B cell (primary cell): Measurements from ENCODE around the gene ATG2A. TPM values are rescaled to one million over a fixed set of nuclear protein-coding genes. Genes with fewer than 3 reads are reported as not detected.

Experiments used
- ATAC-seq: fragments of 200-7000 bp; cut with Tn5 transposase; one replicate; pipeline ENCODE4 v1.10.0; 2021; ENCODE audit warnings: low read depth, mild to moderate bottlenecking, moderate number of reproducible peaks, moderate library complexity
- CTCF ChIA-PET: fragments of 350-600 bp; sonication (Branson Sonifier 250); formaldehyde crosslinking; loops from one replicate; lab custom pipeline; 2021; ENCODE audit warnings: antibody characterized with exemption, inconsistent platforms; lab: Charles Lee
- POLR2A ChIA-PET: fragments of 350-600 bp; sonication (Branson Sonifier 250); formaldehyde crosslinking; loops from one replicate; lab custom pipeline; 2021; ENCODE audit warnings: antibody characterized with exemption; lab: Charles Lee
- DNase-seq: peaks from one replicate; pipeline ENCODE4 v3.0.0; 2013
- H2AFZ ChIP-seq: 2 replicates; pipeline ENCODE4 v1.6.1; 2012; ENCODE audit warnings: mild to moderate bottlenecking, low read depth, low read length; ENCODE audit not compliant: insufficient read depth, poor library complexity, severe bottlenecking
- H3K27ac ChIP-seq, 2 donors: 1 replicate in 1 of 2; 2 replicates in 1 of 2; pipeline ENCODE4 v1.5.1; 2012 to 2013; ENCODE audit warnings: low read length in 2 of 2, mild to moderate bottlenecking in 2 of 2, moderate library complexity in 1 of 2
- H3K27me3 ChIP-seq, 4 experiments: fragments of 200-600 bp in 1 of 4; sonication (generic) in 1 of 4; replicated peaks in 1 of 4; 1 replicate in 2 of 4; 2 replicates in 2 of 4; pipeline versions ENCODE4 v1.6.1 to v1.7.0; 2013 to 2016; ENCODE audit warnings: low read length in 3 of 4, mild to moderate bottlenecking in 2 of 4, mixed read lengths in 1 of 4, moderate library complexity in 1 of 4; ENCODE audit not compliant: insufficient read depth in 4 of 4, control insufficient read depth in 3 of 4; ENCODE audit errors: control extremely low read depth in 1 of 4
- H3K36me3 ChIP-seq, 2 experiments: replicated peaks in 1 of 2; 1 replicate in 1 of 2; 2 replicates in 1 of 2; pipeline versions ENCODE4 v1.6.1 to v1.7.1; 2013; ENCODE audit warnings: low read length in 1 of 2; ENCODE audit not compliant: insufficient read depth in 2 of 2, control insufficient read depth in 1 of 2; ENCODE audit errors: control extremely low read depth in 1 of 2, extremely low read depth in 1 of 2
- H3K4me1 ChIP-seq, 2 donors: fragments of 200-600 bp in 1 of 2; sonication (generic) in 1 of 2; 1 replicate in 1 of 2; 2 replicates in 1 of 2; pipeline versions ENCODE4 v1.5.1 to v1.6.1; 2013 to 2017; ENCODE audit warnings: low read length in 2 of 2; ENCODE audit not compliant: control insufficient read depth in 2 of 2, insufficient read depth in 2 of 2
- H3K4me2 ChIP-seq: replicated peaks from 2 replicates; pipeline ENCODE3; 2012; ENCODE audit warnings: mild to moderate bottlenecking, low read depth, low read length; ENCODE audit not compliant: poor library complexity, severe bottlenecking
- H3K4me3 ChIP-seq, 5 experiments: fragments of 200-600 bp in 1 of 5; sonication (generic) in 1 of 5; 1 replicate in 3 of 5; 2 replicates in 2 of 5; pipeline versions ENCODE4 v1.5.1 to v1.7.0; 2011 to 2016; ENCODE audit warnings: low read length in 4 of 5, mild to moderate bottlenecking in 4 of 5, low read depth in 2 of 5, control low read depth in 1 of 5, moderate library complexity in 1 of 5; ENCODE audit not compliant: insufficient read depth in 1 of 5; ENCODE audit errors: control extremely low read depth in 1 of 5, extremely low read depth in 1 of 5
- H3K79me2 ChIP-seq: fragments of 200-600 bp; sonication (generic); one replicate; pipeline ENCODE4 v1.6.0; 2016; ENCODE audit warnings: low read length; ENCODE audit not compliant: control insufficient read depth, insufficient read depth
- H3K9ac ChIP-seq: fragments of 200-600 bp; sonication (generic); 2 replicates; pipeline ENCODE4 v1.6.1; 2017; ENCODE audit warnings: mild to moderate bottlenecking, low read length, moderate library complexity
- H3K9me3 ChIP-seq, 3 donors: one replicate each; pipeline versions ENCODE4 v1.6.1 to v1.7.1; 2013; ENCODE audit warnings: low read length in 2 of 3; ENCODE audit not compliant: control insufficient read depth in 2 of 3, insufficient read depth in 1 of 3; ENCODE audit errors: control extremely low read depth in 1 of 3
- H4K20me1 ChIP-seq: 2 replicates; pipeline ENCODE4 v1.6.0; 2012; ENCODE audit warnings: mild to moderate bottlenecking, low read length; ENCODE audit not compliant: insufficient read depth, control insufficient read depth, poor library complexity, severe bottlenecking
- H3K27ac Mint-ChIP-seq: one replicate; pipeline ENCODE4 v1.8.0; 2021; ENCODE audit warnings: mixed read lengths
- H3K27me3 Mint-ChIP-seq: one replicate; pipeline ENCODE4 v1.8.0; 2021; ENCODE audit warnings: mixed read lengths
- H3K4me1 Mint-ChIP-seq: one replicate; pipeline ENCODE4 v1.8.0; 2021; ENCODE audit warnings: mixed read lengths
- H3K4me3 Mint-ChIP-seq: one replicate; pipeline ENCODE4 v1.8.0; 2021; ENCODE audit warnings: mixed read lengths
- H3K9me3 Mint-ChIP-seq: one replicate; pipeline ENCODE4 v1.8.0; 2022; ENCODE audit warnings: mixed read lengths; ENCODE audit not compliant: insufficient read depth
- EZH2 ChIP-seq: IDR thresholded peaks from 2 replicates; pipeline ENCODE4 v1.6.1; 2012; ENCODE audit warnings: borderline replicate concordance, low read depth, mild to moderate bottlenecking, moderate library complexity, low read length; ENCODE audit not compliant: insufficient read depth, poor library complexity, severe bottlenecking
- WGBS: methylation state at CpG from one replicate; pipeline ENCODE4 v1.1.5; 2013; ENCODE audit warnings: missing lambda C conversion rate; ENCODE audit not compliant: insufficient coverage; 5-methylcytosine and 5-hydroxymethylcytosine counted together
- intact Hi-C: fragments of 100-400 bp; cut with micrococcal nuclease; formaldehyde crosslinking; loops from one replicate; pipeline ENCODE4 v1.10.0; 2022
- polyA plus RNA-seq: library from polyadenylated mRNA; depleted of rRNA; stranded (reverse); fragments of >200 nt; gene quantifications from 2 replicates; pipeline ENCODE4 v1.2.3, GENCODE V29; 2012
- total RNA-seq, 2 donors: library from RNA; stranded (reverse); fragments of 120-200 nt in 1 of 2; gene quantifications; 1 replicate in 1 of 2; 2 replicates in 1 of 2; pipeline versions ENCODE4 v1.2.3 to v1.2.4, GENCODE V29; 2013 to 2022
- TF ChIP-seq, protein P1 (sequence below): fragments of 200-600 bp; IDR thresholded peaks from one replicate; pipeline ENCODE4 v1.8.0; 2022; ENCODE audit warnings: antibody characterized with exemption, mild to moderate bottlenecking

The ATG2A gene
- total and polyA plus RNA-seq, 2 donors (not counting 1 experiment from before 2014, with no cell fraction given): 24.3 to 38.6 TPM

DNA sequence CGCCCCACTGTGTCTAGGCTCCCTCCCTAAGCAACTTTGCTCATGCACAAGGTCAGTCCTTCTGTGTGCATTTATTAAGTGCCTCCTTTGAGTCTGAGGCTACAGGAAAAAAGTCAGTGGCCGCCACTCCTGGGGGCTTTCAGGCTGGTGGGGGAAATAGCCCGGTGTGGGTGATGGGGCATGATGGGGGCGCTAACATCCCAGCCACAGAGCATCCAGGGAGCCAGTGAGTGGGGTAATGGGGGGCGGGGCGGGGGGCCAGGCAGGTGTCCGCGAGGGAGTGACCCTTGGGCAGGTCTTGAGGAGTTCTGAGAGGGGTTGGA is 28.6 kb downstream of the ATG2A start:
- Histone ChIP-seq H3K9me3 (no peaks in the 10 kb centered on the region), H3K4me2 (peak overlapping the region; percentile 83), H3K4me3 (peak overlapping the region in 4 of 5 experiments; percentile 14 to 50 (median 42)), H3K79me2 (peaks cover 11% of the 10 kb centered on the region), H2AFZ (peak overlapping the region; percentile 84), H4K20me1 (no peaks in the 10 kb centered on the region), H3K27ac (peak overlapping the region; percentile 43 to 56), H3K36me3 (no peaks in the 10 kb centered on the region), H3K4me1 (peaks cover 29 to 38% of the 10 kb centered on the region in 2 donors), H3K9ac (peak overlapping the region; percentile 61), H3K27me3 (no peaks in the 10 kb centered on the region)
- Mint-ChIP-seq H3K9me3 (no peaks in the 10 kb centered on the region), H3K27ac (peak overlapping the region; percentile 88), H3K27me3 (no peaks in the 10 kb centered on the region), H3K4me3 (peak overlapping the region; percentile 84), H3K4me1 (peaks cover 34% of the 10 kb centered on the region)
- ChIA-PET POLR2A (interaction anchor here (0.6 to 5.0 kb wide), 9 partner anchors 10 to 1032 kb away, joined by 3 to 43 read pairs (median 4); partner anchors contain the start of genes EHD1 and ZNHIT2), CTCF (interaction anchor here (0.6 to 30.2 kb wide), 12 partner anchors 13 to 126 kb away, joined by 3 to 1254 read pairs (median 5); partner anchors contain the start of genes ARL2, ATG2A, CDC42BPG and EHD1)
- 80% methylated on average over 8 of the region's 8 CpGs for WGBS
- ATAC-seq (no peak), DNase-seq (no peak)
- TF ChIP-seq, protein P1, sequence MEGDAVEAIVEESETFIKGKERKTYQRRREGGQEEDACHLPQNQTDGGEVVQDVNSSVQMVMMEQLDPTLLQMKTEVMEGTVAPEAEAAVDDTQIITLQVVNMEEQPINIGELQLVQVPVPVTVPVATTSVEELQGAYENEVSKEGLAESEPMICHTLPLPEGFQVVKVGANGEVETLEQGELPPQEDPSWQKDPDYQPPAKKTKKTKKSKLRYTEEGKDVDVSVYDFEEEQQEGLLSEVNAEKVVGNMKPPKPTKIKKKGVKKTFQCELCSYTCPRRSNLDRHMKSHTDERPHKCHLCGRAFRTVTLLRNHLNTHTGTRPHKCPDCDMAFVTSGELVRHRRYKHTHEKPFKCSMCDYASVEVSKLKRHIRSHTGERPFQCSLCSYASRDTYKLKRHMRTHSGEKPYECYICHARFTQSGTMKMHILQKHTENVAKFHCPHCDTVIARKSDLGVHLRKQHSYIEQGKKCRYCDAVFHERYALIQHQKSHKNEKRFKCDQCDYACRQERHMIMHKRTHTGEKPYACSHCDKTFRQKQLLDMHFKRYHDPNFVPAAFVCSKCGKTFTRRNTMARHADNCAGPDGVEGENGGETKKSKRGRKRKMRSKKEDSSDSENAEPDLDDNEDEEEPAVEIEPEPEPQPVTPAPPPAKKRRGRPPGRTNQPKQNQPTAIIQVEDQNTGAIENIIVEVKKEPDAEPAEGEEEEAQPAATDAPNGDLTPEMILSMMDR: no peak
- no peak for TF ChIP-seq EZH2
- intact Hi-C loops: loop anchor here (1.0 to 2.0 kb wide), 3 partner anchors 8 to 78 kb away; partner anchors contain the start of gene MEN1

GRCh38 chr11:64887757-64888405 is 29.1 kb downstream of the ATG2A start:
- TF ChIP-seq EZH2: no peak
- TF ChIP-seq, protein P1: peak; percentile 91
- CTCF ChIA-PET: interaction anchor here (0.6 to 30.2 kb wide), 14 partner anchors 7 to 191 kb away, joined by 3 to 1254 read pairs (median 5); partner anchors contain the start of genes ARL2, ATG2A, CDC42BPG and EHD1
- Histone ChIP-seq H3K79me2 (peaks cover 11% of the 10 kb centered on the region), H3K4me2 (peak overlapping the region; percentile 83), H3K27me3 (no peaks in the 10 kb centered on the region), H3K4me1 (peaks cover 25 to 33% of the 10 kb centered on the region in 2 donors), H2AFZ (peak overlapping the region; percentile 84), H4K20me1 (no peaks in the 10 kb centered on the region), H3K36me3 (no peaks in the 10 kb centered on the region), H3K9ac (peak overlapping the region; percentile 61), H3K4me3 (peak overlapping the region in 4 of 5 experiments; percentile 14 to 50 (median 42)), H3K9me3 (no peaks in the 10 kb centered on the region), H3K27ac (peak overlapping the region; percentile 43 to 56)
- intact Hi-C loops: loop anchor here (1.0 to 2.0 kb wide), 3 partner anchors 8 to 77 kb away; partner anchors contain the start of gene MEN1
- Mint-ChIP-seq H3K9me3 (no peaks in the 10 kb centered on the region), H3K27me3 (no peaks in the 10 kb centered on the region), H3K4me3 (peak overlapping the region; percentile 84), H3K27ac (peak overlapping the region; percentile 88), H3K4me1 (peaks cover 34% of the 10 kb centered on the region)
- peak; percentile 97 for ATAC-seq
- 15% methylated on average over 31 of the region's 34 CpGs for WGBS
- peak; percentile 90 for DNase-seq
- POLR2A ChIA-PET: interaction anchor here (0.6 to 5.0 kb wide), 8 partner anchors 10 to 1031 kb away, joined by 3 to 43 read pairs (median 5); partner anchors contain the start of genes EHD1 and ZNHIT2
